ENCODE data around the gene CMKLR1.

DNA sequence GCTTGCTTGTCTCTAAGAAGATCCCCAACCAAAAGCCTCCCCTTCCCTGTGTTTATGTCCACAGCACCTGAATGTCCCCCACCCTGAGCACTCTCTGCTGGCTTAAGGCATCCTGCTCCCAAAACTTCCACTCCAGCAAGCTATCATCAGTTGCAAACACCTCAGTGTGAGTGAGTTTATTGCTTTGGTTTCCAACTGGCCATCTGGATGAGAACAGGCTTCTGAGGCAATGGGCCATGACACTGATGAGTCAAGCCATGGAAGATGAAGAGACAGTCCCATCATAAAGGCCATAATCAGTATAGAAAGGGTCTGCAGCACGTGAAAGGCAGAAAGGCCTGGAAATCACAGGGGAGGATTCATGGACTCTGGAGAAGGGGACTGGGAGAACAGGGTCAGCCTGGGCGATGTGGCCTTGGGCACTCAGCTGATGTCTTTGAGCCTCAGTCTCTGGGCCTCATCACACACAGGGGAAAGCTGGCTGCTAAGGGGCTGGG is 12.8 kb downstream of the CMKLR1 start:
- TF ChIP-seq, protein P1, sequence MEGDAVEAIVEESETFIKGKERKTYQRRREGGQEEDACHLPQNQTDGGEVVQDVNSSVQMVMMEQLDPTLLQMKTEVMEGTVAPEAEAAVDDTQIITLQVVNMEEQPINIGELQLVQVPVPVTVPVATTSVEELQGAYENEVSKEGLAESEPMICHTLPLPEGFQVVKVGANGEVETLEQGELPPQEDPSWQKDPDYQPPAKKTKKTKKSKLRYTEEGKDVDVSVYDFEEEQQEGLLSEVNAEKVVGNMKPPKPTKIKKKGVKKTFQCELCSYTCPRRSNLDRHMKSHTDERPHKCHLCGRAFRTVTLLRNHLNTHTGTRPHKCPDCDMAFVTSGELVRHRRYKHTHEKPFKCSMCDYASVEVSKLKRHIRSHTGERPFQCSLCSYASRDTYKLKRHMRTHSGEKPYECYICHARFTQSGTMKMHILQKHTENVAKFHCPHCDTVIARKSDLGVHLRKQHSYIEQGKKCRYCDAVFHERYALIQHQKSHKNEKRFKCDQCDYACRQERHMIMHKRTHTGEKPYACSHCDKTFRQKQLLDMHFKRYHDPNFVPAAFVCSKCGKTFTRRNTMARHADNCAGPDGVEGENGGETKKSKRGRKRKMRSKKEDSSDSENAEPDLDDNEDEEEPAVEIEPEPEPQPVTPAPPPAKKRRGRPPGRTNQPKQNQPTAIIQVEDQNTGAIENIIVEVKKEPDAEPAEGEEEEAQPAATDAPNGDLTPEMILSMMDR (IDR thresholded peaks at IDR 0.05) = no peak
- TF ChIP-seq POLR2A (IDR thresholded peaks at IDR 0.05) (no peak), POLR2AphosphoS5 (IDR thresholded peaks at IDR 0.05; ENCODE audit: insufficient read depth in 1 of 2, low read depth in 1 of 2) (no peak)
